Stimulated activated CD4-positive, alpha-beta T cell treated with anti-CD3 and anti-CD28 coated beads, TNF-alpha, amount 100 ng/mL, for 4 hours (primary cell): ENCODE measurements around the gene IGF1R.

Source experiments
- DNase-seq, 3 experiments: peaks; one replicate each; pipeline ENCODE4 v3.0.0-alpha.2; 2020; ENCODE audit warnings: low read depth in 3 of 3

IGF1R gene

DNA sequence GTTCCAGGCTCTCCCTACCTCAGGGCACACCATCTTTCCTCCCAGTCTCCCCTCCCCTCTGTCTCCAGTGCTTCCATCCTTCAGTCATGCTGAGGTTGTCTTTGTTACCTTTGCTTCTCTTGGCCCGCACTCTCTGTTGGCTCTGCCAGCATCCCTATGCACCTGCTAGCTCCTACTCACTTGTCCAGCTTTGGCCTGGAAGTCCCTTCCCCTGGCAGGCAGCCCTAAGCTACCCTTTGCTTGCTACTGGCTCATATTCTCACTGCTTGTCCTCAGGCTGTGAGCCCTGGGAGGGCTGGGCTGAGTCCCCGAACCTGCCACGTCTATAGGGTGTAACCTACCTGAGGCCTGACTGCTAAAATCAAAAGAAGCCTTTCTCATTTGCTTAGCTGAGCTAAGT is 236.6 kb downstream of the IGF1R start:
- no peak for DNase-seq

DNA sequence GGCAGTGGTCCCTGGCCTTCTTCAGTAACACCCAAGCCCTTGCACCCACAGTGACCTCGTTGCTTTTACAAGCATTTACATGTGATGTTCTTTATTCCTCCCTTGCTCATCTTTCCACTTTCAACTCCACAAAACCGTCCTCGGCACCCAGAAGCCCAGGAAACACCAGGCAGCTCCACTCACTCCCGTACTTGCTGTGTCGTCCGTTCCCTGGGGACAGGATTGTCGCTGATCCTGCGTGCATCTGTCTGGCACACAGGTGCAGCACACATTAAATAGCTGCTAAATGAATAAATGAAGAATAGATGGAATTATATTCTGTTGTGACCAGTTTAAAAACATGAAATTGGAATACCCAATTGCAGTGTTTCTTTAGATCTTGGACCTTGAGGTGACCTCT is 239.6 kb downstream of the IGF1R start:
- no peak for DNase-seq

DNA sequence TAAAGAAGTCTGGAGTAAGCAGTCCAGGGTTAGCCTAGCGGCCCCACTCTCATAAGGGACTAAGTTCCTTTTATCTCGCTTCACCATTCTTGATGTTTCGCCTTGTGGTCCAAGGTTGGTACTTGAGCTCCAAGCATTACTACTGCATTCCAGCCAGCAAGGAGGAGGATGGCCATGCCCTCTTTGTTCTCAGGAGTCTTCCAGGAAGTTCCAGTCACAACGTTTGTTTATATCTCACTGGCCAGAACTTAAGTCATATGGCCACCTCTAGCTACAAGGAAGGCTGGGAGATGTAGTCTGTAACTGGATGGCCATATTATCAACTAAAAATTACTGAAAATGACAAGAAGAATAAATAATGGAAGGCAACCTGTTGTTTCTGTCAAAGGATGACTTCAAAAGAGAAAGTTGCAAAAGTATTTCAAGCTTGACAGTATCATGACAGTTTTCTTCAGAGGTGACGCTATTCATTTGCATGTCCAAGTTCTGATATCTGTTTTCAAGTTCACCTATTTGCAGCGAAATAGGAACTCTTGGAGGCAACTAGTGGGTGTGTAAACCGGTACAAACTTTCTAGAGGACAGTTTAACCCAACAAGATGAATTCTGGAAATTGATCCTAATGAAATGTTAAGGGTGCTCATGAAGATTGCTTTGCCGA is 240.6 kb downstream of the IGF1R start:
- no peak for DNase-seq

DNA sequence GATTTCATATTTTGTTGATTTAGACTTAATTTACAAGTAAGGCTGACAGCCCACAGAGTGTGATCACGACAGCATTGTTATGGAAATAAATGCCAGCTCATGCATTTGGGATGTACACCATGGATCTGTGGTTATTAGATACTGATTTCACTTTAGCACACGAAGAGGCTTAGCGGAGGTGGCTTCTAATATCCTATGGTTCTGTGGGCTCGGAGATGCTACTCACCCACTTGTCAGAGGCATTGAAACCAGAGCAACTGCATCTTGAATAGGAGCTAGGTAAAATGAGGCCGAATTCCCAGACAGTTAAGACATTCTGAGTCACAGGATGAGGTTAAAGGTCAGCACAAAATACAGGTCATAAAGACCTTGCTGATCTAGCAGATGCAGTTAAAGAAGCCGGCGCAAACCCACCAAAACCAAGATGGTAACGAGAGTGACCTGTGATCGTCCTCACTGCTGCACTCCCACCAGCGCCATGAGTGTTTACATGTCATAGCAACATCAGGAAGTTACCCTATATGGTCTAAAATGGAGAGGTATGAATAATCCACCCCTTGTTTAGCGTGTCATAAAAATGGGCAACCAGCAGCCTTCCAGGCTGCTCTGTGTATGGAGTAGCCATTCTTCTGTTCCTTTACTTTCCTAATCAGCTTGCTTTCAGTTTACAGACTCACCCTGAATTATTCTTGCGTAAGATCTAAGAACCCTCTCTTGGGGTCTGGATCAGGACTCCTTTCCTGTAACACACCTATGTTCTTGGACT is 241.8 kb downstream of the IGF1R start:
- DNase-seq: no peak

DNA sequence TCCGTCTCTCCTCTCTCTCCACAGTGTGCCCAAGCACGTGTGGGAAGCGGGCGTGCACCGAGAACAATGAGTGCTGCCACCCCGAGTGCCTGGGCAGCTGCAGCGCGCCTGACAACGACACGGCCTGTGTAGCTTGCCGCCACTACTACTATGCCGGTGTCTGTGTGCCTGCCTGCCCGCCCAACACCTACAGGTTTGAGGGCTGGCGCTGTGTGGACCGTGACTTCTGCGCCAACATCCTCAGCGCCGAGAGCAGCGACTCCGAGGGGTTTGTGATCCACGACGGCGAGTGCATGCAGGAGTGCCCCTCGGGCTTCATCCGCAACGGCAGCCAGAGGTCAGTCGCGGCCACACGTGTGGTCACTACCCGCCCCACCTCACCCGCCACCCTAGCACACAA is 243.0 kb downstream of the IGF1R start:
- DNase-seq: no peak

DNA sequence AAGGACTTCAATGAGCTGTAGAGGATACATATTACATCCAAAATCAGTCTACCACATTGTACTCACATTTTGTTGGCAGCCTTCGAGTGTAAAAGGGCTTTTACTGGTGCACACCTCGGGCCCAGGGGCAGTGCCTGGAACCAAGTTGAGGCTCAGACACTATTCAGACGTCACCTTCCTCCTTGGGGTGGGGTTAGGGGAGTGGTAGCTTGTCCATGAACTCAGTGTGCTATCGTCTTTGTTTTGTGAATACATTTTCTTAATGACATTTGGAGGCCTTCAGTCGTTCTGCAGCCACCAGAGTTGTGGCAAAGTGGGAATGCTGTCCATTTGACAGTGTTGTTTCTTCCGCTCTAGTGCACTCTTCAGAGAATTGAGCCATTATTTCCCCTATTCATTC is 245.1 kb downstream of the IGF1R start:
- no peak for DNase-seq

DNA sequence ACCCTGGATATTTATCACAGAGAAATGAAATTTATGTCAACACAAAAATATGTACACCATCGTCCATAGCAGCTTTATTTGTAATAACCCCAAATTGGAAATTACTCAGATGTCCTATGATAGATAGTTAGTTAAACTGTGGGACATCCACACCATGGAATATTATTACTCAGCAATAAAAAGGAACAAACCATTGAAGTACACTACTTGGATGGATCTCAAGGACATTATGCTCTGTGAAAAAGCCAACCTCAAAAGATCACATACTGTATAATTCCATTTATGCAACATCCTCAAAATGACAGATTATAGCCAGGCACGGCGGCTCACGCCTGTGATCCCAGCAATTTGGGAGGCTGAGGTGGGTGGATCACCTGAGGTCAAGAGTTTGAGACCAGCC is 246.0 kb downstream of the IGF1R start:
- DNase-seq: no peak

DNA sequence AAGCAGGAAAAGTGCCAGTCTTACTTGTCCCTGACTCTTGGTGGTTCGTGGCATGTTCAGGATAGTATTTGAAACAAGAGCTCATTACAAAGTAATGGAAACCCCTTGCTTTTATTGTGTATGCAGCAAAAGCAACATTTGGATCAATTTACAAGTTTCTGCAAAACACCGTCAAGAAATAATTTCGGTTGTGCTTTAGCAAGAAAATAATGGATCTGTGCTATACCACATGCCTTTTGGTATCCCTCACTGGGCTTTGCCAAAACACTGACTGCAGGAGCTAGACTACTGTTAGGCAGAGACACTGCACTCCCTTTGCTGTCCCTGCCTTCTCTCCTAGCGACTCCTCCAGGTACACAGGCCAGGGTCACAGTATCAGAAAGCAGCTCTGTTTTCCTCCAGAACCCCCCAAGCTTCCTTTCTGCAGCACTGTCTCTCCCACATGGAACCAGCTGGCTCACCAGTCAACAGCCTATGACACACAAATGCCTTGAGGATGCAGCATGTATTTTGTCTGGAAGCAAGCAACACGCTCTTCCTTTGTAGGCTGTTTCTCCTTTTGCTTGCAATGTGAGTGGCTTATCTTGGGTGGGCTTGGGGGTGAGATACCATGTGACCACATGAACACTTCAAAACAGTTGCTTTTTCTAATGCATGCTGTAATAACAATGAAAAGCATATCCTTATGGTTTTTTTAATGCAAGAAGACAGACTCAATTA is 247.8 kb downstream of the IGF1R start:
- DNase-seq: no peak

DNA sequence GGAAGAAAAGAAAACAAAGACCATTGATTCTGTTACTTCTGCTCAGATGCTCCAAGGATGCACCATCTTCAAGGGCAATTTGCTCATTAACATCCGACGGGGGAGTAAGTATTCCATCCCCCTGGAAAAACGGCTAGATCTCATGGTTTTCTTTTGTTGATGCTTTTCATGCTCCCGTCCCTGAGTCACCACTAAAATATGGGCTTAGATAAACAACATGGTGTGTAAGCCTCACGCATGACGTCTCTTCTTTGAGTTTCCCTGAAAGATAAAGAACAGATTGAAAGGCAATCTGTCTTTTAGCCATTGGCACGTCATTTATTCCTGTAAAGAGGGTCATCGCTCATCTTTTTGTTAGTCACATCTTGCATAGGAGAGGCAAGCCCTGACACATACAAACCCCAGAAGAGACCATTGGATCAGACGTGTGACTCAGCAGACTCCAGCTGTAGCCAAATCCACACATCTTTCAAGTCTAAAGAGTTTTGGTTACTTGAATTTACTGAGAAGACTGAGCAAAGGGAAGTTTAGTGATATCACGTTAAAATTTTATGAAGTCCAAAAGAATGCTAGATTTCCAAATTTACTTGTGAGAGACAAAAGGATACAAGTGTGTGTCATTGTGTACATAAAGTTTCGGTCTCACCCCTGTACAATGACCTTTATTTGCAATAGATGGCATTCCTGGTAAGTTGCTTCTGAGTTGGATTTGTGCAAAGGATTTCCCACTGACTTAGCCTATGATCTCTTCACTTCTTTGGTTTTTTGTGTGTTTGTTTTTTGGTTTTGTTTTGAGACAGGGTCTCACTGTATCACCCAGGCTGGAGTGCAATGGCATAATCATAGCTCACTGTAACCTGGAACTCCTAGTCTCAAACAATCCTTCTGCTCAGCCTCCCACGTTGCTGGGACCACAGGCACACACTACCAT is 248.7 kb downstream of the IGF1R start:
- no peak for DNase-seq

DNA sequence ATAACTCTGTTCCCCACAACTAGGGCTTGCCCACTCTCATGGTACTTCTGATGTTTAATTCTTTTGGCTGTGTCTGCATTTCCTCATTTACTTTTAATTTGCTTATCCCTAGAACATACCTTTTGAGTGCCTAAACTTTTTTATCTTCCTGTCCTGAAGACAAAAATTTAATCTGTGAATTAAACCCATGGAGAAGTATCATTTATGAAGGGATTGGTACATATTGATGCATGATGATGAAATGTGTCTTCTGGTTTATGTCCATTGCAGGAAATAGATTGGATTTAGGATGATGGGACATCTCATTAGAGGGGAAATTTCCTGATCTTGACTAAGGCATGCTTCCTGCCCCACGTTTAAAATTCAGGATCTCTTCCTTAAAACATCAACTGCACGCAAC is 249.8 kb downstream of the IGF1R start:
- DNase-seq: no peak

DNA sequence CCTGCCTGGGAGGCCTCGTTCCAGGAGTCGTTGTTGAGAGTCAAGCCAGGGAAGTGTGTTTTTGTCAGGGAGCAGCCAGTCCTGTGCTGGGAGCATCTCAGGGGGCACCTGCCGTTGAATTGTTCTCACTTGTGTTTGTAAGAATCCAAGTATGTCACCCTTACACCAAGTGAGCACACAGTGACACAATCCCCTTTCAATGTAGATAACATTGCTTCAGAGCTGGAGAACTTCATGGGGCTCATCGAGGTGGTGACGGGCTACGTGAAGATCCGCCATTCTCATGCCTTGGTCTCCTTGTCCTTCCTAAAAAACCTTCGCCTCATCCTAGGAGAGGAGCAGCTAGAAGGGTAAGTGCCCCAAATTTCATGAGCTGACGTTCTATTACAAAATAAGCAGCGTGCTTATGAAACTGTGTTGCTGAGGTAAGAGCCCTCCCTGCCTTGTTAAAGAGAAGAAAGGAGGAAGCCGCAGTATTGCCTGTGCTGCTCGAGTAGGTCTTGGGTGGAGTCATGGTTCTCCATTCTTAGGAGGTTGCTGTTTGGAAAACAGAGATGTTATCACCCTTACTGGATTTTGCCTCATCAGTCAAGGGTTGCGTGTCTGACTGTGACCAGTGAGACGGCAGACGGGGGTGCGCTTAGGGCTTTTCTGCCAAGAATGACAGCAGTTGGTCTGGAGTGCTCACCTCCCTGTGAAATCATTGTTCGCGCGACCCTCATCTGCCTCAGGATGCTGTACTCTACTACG is 251.1 kb downstream of the IGF1R start:
- DNase-seq: no peak

DNA sequence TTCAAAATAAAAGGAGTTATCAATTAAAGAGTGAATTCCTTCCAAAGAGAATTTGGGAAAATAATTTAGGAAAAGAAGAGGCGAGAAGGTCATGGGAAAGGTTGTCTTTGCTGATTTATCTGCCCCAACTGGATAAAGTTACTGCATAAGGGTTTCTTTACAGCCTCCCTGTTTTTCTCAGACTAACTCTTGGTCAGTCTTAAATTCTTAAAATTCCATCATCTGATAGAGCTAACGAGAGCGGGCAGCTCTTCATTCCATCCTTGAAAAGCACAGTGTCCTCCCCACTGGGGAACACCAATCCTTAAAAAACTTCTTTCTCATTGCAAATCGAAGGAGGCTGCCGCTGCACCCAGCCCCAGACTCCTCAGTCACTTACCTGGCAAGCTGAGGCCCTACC is 252.0 kb downstream of the IGF1R start:
- no peak for DNase-seq

DNA sequence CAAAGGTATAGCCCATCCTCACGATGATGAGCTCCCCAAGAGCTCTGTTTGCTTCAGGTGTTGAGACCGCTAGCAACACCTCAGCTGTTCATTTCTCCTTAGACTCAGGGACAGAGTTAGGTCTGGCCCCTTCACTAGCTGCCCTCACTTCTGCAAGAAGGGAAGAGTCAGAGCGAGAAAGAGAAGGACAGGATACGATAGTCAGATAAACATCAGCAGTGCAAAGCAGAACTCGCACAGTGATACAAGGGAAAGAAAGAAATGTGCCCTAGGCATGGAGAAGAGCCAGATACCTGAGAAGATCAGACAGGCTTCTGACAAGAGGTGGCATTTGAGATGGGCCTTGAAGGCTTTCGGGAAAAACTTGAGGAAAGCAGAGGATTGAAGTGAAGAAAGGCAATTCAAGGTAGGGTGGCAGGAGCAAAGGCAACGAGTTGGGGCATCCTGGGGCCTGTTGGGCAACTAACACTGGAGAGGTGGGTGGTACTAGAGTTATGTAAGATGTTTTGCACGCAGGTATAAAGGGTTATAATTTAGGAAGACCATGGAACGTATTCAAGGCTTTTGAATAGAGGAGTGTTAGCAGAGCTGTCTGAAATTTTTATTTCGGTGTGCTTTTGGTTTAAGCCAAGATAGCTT is 253.2 kb downstream of the IGF1R start:
- no peak for DNase-seq

DNA sequence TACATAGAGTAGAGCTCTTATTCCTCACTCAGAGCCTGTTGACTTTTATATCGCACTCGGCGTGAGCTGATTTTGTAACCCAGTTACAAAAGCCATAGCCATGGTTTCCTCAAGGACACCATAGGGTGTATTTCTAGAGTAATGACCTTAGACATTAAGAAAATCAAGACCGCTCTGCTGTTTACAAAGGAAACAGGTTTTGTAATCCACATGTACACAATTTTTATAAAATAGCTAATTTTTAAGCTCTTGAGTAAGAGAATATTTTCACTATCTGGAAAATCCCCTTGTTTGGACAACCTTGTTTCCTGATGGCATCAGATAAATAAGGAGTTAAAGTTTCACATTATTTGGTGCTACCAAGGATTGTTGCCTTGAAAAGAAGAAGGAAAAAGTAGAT is 254.6 kb downstream of the IGF1R start:
- DNase-seq: no peak

DNA sequence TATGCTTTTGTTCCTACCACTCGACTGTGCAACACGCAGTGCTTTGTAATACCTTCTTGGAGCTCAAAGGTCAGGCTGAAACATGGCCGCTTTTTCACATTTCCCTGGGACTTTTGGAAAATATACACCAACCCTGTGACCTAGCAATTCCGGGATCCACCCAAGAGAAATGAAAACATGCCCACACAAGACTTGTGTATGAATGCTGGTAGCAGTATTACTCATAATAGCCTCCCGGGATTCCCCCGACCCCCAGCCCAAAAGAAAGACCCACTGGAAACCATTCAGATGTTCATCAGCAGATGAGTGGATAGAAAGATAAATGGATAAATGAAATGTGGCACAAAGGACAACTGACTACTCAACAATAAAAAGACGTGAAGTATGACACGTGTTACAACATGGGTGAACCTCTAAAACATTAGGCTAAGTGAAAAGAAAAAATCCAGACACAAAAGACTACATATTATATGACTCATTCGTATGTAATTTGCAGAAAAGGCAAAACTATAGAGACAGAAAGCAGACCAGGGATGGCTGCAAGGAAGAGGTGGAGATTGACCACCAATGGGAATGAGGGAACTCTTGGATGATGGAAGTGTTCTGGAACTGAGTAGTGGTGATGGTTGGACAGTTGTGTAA is 255.2 kb downstream of the IGF1R start:
- no peak for DNase-seq

DNA sequence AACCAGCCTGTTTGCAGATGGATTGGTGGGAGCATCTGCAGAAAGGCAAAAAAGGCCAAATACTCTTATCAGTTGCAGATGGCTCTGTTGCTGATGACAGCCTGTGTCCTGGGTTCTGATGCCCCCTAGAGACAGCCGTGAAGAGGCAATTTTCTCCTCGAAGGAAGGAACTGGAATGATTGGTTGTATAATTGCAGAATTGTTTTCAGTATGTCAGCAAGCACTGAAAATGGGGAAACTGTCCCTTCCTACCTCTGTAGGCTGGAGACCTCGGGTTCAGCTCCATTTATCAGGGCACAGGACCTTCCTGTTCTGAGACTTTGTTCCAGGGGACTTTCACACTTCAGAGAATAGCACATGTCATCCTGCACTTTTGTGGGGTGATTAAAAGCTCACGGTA is 256.2 kb downstream of the IGF1R start:
- DNase-seq: no peak

DNA sequence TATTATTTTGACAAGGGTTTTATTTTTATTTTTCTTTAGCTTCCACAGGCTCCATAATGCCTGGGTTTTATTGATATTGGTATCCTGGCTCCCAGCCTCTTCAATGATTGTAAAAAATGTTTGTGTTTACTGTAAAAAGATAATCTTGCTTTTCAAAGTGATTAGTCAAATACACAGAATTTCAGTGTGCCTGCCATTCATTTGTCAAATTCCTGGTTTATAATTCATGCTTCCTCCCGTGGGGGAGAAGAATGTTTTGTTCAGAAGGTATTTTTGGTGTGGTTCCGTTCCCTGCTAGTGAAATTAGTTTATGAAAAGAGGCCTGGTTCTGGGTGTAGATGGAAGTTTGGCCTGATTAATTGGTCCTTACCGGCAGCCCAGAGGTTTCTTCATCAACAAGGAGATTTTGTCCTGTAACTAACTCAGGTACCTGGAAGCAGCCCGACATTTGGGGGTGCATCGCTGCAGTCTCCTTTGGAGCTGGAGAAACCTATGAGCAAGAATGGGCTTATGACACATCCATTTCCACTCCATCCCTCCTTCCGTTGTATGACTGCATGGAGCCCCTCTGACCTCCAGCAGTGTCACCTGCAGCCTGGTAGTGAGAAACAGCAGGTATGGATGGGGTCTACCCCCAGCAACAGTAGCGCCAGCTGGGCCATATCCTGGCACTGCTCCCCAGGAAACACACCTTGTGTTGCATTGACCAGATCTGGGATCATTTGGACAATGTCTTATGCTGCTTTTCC is 257.8 kb downstream of the IGF1R start:
- DNase-seq: no peak

DNA sequence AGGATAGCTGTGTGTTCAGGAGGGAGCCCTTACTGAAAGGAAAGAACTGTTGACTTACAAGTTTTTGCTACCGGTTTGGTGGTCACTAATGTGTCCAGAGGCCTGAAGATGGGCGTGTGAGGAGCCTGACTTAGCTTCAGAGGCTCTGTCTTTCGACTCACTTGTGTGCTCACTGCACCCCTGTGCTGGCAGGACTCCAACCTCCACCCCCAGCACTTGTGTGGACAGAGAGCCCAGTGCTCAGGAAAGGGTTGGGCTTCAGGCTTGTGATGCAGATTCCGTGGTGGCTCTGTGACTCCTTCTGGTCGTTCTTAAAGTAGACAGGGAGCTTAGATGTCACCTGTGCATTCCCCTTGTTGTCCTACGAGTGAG is 258.4 kb downstream of the IGF1R start:
- no peak for DNase-seq

DNA sequence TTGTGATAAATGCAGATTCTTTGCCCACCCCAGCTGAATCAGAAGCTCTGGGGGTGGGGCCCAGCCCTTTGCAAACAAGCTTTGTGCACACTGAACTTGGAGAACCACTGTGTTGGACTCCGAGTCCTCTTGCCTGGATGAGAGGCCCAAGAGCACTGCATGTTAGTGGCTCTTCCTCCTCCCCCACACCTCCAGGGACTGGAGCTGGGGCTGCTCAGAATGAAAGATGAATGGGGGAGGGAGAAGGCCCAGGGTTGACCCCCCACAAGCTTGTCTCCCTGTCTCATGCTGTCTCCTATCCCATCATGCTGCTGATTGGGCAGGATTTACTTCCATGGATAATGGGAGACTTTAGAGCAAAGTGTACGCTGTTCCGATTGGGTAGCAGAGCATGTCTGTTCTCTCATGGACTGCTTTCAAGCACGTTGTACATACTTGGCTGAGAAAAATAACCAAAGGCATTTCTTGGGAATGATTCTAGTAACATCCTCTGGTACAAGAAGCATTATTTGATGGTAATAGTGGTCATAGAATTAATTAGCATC is 259.7 kb downstream of the IGF1R start:
- DNase-seq: no peak
